GM18520 (cell line): Measurements from ENCODE around the gene ZNF157.
A peak's percentile ranks its signal among the peaks of the same experiment; 100 is the strongest.
"Not testable (repeated sequence)": the region's sequence is repeated elsewhere in the genome, so short reads cannot be mapped to it uniquely, and the experiment has no call there.

Source experiments
- ATAC-seq: cut with Tn5 transposase; IDR thresholded peaks from one replicate; pipeline ENCODE4 v1.9.1; 2021; ENCODE audit not compliant: unreplicated experiment

The ZNF157 gene

DNA sequence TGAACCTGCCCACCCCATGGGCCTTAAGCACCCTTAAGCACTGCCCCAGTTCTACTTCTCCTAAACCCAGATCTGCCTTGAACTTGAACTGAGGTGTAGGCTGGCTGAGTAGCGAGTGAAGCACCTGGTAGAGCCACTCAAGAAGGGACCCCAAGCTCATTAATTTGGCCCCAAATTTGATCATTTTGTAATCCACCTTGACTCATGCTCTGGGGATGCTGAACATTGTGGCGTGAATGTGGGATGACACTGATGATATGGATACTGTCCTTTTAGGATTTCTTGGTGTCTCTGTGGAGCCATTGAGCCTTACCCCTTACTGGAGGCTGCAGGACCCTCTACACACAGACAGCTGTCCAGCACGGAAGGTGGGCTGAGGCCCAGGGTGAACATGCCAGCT lies at the start of gene ZNF157:
Gene ZNF157, plus strand, starts transcription at position 301 of the 400 bp plus-strand sequence. Its CDS starts 91 bp downstream, at position 392.
- ATAC-seq = no peak

- ATAC-seq = no peak
These were observed 49.0 kb upstream of the ZNF157 start for GRCh38 chrX:47321386-47321785.

DNA sequence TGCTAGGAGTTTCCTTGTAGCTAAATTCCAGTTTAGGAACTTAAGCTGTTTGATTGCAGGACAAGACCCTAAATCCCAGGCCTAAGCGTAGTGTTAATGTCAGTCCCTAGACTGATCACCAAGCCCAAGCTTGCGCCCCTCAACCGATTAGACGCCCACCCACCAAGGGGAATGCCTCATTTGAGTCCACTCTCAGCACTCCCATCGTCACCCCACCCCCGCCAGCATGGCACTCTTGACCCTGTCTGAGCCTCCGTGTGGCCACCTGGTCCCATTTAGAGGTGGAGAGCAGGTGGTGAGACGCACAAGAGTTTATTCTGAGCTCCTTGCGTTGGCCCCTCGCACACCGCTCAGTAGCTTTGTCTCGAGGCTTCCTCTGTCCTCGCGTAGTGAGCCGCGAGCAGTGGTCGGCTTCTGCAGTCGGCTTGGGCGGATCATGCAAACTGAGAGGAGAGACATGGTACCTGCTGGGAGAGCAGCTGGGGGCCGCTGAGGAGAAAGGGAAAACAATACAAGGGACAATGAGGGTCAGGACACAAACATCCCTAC lies 48.5 kb upstream of the ZNF157 start:
- no peak for ATAC-seq

- no peak for ATAC-seq
These were observed 42.5 kb upstream of the ZNF157 start for GRCh38 chrX:47327902-47328301.

DNA sequence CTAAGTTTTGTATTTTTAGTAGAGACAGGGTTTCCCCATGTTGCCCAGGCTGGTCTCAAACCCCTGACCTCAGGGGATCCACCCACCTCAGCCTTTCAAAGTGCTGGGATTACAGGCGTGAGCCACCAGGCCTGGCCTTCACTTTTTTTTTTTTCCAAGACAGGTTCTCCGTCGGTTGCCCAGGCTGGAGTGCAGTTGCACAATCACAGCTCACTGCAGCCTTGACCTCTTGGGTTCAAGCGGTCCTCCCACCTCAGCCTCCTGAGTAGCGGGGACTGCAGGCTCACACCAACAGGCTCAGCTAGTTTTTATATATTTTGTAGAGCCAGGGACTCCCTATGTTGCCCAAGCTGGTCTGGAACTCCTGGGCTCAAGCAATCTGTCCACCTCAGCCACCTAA lies 37.6 kb upstream of the ZNF157 start:
- not testable (repeated sequence) for ATAC-seq

DNA sequence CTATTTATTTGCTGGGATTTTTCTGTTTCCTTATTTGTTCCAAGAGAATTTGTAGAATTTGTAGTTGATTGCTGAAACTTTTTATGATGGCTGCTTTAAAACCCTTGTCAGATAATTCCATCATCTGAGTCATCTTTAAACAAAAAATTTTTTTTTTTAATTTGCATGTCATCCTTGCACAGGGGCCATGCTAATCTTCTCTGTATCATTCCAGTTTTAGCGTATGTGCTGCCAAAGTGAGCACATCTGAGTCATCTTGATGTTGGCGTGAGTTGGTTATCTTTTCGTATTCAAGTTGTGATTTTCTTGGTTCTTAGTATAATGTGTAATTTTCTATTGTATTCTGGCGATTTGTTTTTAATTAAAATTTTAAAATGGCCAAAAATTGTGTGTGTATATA lies 18.7 kb upstream of the ZNF157 start:
- ATAC-seq = no peak

GRCh38 chrX:47358387-47359065 lies 11.9 kb upstream of the ZNF157 start:
- no peak for ATAC-seq

DNA sequence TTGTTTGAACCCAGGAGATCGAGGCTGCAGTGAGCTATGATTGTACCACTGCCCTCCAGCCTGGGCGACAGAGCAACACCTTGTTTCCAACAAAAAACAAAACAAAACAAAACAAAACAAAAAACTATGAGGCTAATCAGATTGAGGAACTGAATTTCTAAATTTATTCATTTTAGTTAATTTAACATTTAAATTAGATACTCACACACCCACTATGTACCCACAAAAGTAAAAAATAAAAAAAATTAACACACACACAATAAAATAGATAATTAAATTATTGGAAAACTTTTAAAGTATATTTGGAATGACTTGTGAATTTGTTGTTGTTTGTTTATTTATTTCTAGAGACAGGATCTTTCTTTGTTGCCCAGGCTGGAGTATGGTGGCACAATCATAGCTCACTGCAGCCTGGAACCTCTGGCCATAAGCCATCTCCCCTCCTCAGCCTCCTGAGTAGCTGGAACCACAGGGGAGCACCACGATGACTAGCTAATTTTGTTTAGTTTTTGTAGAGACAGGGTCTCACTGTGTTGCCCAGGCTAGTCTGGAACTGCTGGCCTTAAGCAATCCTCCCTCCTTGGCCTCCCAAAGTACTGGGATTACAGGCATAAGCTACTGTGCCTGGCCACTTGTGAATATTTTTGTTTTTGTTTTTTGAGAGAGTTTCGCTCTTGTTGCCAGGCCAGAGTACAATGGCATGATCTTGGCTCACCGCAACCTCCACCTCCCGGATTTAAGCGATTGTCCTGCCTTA lies 9.8 kb upstream of the ZNF157 start:
- no peak for ATAC-seq

DNA sequence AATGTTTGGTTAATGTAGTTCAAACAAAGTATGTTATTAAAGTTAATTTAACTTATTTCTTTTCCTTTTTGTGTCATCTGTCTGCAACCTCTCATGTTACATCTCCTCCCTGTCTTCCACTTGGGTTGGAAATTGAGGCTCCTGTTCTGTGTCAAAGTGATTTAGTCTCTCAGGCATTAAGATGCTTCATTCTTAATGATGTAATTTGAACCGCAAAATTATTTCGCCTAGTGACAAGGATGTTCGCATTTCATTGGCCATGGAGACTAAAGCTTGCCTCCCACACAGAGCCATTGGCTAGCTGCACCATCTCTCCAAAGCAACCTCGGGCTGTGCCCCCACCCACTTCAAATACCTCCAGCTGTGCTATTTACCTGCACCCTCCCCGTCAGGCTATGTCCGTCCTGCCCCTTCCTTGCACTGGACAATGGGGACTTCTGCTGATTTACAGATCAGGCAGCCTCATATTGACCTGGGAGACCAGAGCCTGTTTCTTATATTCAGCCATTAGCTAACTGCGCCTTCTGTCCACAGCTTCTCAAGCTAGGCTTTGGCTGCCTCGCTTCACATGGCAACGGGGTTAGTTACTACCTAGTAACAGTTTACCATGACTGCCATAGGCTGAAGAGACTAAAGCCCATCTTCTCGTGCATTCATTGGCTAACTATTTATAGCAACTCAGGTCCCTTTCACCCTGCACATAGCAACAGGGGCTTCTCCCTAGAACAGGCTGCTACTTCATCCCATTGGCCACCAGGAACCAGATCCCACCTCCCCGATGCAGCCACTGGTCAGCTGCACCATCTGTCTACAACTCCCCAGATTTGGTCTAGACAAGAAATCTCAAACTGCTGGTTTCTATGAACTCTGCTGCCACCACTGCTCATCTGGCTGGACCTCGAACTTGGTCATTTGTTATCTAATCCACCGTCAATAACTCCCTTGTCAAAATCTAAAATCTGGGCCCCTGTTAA lies 8.6 kb upstream of the ZNF157 start:
- ATAC-seq = peak; percentile 91

- ATAC-seq = no peak
These were observed 4.2 kb upstream of the ZNF157 start for GRCh38 chrX:47366041-47366722.

DNA sequence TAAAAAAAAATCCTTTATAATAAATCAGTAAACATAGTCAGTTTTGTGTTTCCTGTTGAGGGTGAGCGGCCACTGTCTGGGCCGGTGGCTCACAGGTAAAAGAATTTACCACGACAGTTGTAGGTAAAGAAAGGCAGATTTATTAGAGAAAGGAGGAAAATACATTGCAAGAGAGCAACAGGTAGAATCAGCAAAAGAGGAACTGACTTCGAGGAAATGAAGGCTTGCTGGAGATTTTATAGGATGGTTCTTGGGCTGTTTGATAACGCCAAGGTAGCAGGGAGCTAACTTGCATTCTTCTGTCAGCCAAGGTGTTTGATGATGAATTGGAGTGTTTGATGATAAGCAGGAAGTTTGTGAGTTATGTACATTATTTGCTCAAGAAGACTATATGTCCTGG lies 2.8 kb downstream of the ZNF157 start:
- ATAC-seq = no peak

- ATAC-seq = no peak
These were observed 9.9 kb downstream of the ZNF157 start for GRCh38 chrX:47380268-47380667.

DNA sequence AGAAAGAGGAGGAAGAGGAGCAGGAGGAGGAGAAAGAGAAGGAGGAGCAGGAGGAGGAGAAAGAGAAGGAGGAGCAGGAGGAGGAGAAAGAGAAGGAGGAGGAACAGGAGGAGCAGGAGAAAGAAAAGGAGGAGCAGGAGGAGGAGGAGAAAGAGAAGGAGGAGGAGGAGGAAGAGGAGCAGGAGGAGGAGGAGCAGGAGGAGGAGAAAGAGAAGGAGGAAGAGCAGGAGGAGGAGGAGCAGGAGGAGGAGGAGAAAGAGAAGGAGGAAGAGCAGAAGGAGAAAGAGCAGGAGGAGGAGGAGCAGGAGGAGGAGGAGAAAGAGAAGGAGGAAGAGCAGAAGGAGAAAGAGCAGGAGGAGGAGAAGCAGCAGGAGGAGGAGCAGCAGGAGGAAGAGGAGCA lies 10.5 kb downstream of the ZNF157 start:
- ATAC-seq = not testable (repeated sequence)

DNA sequence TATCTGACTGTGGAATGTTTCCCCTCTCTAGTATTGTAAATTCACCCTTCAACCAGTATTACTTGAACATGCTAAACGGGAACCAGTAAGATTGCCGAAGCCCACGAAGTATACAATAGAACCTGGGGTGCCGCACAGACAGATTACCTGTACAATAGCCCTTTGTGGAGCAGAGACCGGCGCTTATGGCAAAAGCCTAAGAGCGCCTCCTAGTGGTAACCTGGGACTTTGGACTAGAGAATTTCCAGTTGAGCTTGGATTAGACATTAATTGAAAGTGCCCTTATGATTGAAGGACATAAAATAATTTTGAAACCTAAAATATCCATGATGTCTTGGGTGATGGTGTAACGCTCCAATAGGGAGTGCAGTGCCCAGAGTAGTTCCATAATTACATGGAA lies 14.1 kb downstream of the ZNF157 start:
- ATAC-seq = no peak

GRCh38 chrX:47390780-47391179 lies 20.4 kb downstream of the ZNF157 start:
- no peak for ATAC-seq

DNA sequence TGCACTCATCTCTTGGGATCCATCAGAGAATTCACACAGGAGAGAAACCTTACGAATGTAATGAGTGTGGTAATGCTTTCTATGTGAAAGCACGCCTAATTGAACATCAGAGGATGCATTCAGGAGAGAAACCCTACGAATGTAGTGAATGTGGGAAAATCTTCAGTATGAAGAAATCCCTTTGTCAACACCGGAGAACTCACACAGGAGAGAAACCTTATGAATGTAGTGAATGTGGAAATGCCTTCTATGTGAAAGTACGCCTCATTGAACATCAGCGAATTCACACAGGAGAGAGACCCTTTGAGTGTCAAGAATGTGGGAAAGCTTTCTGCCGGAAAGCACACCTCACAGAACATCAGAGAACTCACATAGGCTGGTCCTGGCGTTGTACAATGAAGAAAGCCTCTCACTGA lies 42.8 kb downstream of the ZNF157 start:
- no peak for ATAC-seq

DNA sequence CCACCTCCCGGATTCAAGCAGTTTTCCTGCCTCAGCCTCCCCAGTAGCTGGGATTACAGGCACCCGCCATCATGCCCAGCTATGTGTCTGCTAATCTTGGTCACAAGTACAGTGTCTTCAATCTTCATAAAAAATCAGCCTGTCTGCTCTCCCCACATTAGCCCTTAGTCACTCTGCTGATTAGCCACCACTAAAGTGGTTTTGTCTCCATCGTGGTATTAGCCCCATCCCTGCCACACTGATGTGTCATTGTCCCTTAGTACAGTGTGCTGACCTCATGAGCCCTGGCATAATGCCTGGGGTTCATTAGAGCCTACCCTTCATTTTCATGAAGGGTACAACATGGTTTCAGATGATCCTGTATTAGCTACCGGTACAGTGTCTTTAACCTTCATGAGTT lies 49.9 kb downstream of the ZNF157 start:
- ATAC-seq = no peak

- no peak for ATAC-seq
These were observed 50.6 kb downstream of the ZNF157 start for GRCh38 chrX:47420962-47421361.

DNA sequence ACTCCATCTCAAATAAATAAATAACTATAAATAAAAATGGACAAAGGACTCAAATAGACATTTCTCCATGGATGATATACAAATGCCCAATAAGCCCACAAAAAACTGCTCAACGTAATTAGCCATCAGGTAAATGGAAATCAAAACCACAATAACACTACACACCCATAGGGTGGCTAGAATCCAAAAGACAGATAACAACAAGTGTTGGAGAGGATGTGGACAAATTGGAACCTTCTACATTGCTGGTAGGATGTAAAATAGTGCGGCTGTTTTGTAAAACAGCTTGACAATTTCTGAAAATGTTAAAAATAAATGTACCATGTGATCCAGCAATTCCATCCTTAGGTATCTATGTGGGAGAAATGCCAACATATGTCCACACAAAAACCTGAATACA lies 52.1 kb downstream of the ZNF157 start:
- no peak for ATAC-seq

- no peak for ATAC-seq
These were observed 60.5 kb downstream of the ZNF157 start for GRCh38 chrX:47430925-47431324.

- ATAC-seq = no peak
These were observed 76.1 kb downstream of the ZNF157 start for GRCh38 chrX:47446431-47446830.
